ENCODE data around the gene VSIG10. TPM values are rescaled to one million over a fixed set of nuclear protein-coding genes. Genes with fewer than 3 reads are reported as not detected.
A peak's percentile ranks its signal among the peaks of the same experiment; 100 is the strongest.

VSIG10 gene
- total RNA-seq, 1 donor from 2014 or later: 9.6 TPM

DNA sequence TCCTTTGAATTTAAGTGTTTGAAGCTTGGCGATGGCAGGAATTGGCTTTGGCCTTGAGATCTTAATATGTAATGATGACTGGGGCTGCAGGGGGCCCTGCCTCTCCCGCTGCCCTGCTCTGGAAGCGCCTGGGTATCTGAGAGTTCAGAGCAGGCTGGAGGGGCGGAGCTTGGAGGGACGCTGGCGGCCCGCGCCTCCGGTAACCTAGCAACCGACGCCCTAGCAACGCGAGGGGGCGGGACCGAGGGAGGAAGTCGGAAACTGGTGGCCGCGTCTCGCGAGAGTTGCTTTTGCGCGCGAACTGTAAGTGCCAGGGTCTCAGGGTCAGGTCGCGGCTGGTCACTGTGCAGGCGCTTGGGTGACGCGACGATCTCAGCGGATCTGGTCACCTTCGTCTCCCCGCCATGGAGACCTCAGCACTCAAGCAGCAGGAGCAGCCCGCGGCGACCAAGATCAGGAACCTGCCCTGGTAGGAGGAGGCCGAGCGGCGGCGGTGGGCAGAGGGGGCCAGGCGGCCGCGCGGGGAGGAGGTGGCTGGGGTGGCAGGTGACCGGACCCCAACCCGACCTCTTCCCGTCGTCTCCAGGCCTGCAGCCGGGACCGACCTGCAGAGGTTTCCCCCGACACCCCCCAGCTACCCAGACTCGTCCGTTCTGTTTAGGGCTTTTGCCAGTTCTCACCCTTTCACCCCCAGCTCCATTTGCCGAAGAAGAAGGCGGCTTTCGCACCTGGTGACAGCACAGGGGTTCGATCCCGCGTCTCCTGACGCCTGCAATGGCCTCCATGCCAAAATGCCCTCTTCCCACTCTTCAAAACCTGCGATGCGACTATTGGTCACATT lies 87.2 kb downstream of the VSIG10 start, which contains the start of gene RFC5:
TSS of gene RFC5 (plus strand) at position 280 of the 841 bp plus-strand sequence. CDS start at position 405, 125 bp downstream.
- Mint-ChIP-seq H3K9me3 (peaks cover 4% of the 10 kb centered on the region), H3K36me3 (ENCODE audit: low read depth) (peaks cover 33% of the 10 kb centered on the region), H3K27ac (peak within 1 kb of the TSS; percentile 88), H3K27me3 (ENCODE audit: low read depth) (peaks cover 2% of the 10 kb centered on the region), H3K4me3 (ENCODE audit: low read depth) (peak within 1 kb of the TSS; percentile 88), H3K4me1 (ENCODE audit: low read depth) (peaks cover 16% of the 10 kb centered on the region)
- DNase-seq (ENCODE audit: low spot score): peak; percentile 95
- intact Hi-C loops (cut with micrococcal nuclease): loop anchor here (1.0 to 2.0 kb wide), 4 partner anchors 19 to 360 kb away; partner anchors contain the start of gene SUDS3

DNA sequence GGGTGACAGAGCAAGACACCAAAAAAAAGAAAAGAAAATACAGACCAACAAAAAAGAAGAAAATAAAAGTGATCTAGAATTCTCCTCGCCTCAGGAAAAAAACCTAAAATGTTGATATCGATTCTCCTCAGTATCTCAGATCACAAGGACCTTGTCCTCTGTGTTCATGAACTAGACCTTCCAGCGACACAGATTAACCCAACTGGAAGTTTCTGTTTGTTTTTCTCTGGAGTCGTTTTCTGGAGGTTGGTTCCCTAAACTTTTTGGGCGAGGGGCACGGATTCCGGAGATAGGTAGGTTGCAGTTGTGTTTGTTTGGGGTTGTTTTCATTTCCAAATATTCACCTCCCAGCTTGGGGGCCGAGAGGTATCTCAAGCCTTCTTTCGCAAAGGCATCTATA lies 87.9 kb downstream of the VSIG10 start:
- Mint-ChIP-seq H3K27me3 (ENCODE audit: low read depth) (peaks cover 2% of the 10 kb centered on the region), H3K36me3 (ENCODE audit: low read depth) (peaks cover 27% of the 10 kb centered on the region), H3K9me3 (peaks cover 4% of the 10 kb centered on the region), H3K27ac (no peak overlapping the region), H3K4me3 (ENCODE audit: low read depth) (no peak overlapping the region), H3K4me1 (ENCODE audit: low read depth) (peaks cover 16% of the 10 kb centered on the region)
- no peak for DNase-seq (ENCODE audit: low spot score)
- intact Hi-C loops (cut with micrococcal nuclease): loop anchor here (1.0 to 2.0 kb wide), 4 partner anchors 19 to 361 kb away; partner anchors contain the start of gene SUDS3

DNA sequence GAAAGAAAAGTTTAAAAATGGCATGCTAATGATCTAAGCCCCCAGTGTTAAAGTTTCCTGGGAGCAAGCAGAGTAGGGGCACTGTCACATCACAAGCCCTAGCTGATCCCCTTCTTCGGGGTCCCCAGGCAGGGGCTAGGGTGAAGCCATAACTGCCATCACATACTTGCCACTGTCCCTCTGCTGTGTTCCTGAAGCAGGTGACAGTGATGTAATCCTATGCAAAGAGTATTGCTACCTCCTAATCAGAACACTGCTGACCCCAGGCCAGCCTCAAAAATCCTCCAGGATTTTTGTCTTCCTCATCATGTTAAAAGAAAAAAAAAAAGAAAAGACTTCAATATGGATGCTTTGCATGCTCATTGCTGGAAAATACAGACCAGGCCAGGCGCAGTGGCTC lies 88.5 kb downstream of the VSIG10 start:
- no peak overlapping the region for H3K4me3 Mint-ChIP-seq (ENCODE audit: low read depth)
- peaks cover 21% of the 10 kb centered on the region for H3K36me3 Mint-ChIP-seq (ENCODE audit: low read depth)
- DNase-seq (ENCODE audit: low spot score): no peak
- H3K9me3 Mint-ChIP-seq: peaks cover 4% of the 10 kb centered on the region
- H3K4me1 Mint-ChIP-seq (ENCODE audit: low read depth): peaks cover 16% of the 10 kb centered on the region
- peaks cover 2% of the 10 kb centered on the region for H3K27me3 Mint-ChIP-seq (ENCODE audit: low read depth)
- intact Hi-C loops (cut with micrococcal nuclease): no loop called here
- H3K27ac Mint-ChIP-seq: no peak overlapping the region

Other genes starting within 250 kb of the VSIG10 start
- 0.05 and 0.09 TPM in 2 replicates for gene KSR2, start 135.0 kb downstream of the VSIG10 start, total RNA-seq
- 61.9 and 65.8 TPM in 2 replicates for gene RFC5, start 87.3 kb downstream of the VSIG10 start, total RNA-seq
- 84.2 and 89.3 TPM in 2 replicates for gene WSB2, start 42.8 kb downstream of the VSIG10 start, total RNA-seq
- 177 and 184 TPM in 2 replicates for gene PEBP1, start 32.1 kb upstream of the VSIG10 start, total RNA-seq

Measured in activated T-helper 2 cell treated with anti-CD3 and anti-CD28 coated beads, Interferon-gamma antibody, Interleukin-2, Interleukin-4, amounts not matched to agents 10 μg/mL and 5 μg/mL and 100 μg/mL, durations not matched to agents 14 hours and 24 hours and 36 hours (primary cell).